ENCODE data around the gene LRRC57. TPM values are rescaled to one million over a fixed set of nuclear protein-coding genes. Genes with fewer than 3 reads are reported as not detected.
A peak's percentile ranks its signal among the peaks of the same experiment; 100 is the strongest.

Gene LRRC57
- total RNA-seq, 1 donor, result 21.6 TPM

GRCh38 chr15:42491539-42492225, 56.9 kb downstream of the LRRC57 start:
- DNase-seq (ENCODE audit: low read depth), result peak; percentile 77
- H3K4me3 ChIP-seq (ENCODE audit: low read depth, low read length), result peak overlapping the region; percentile 98
- no peak for TF ChIP-seq CTCF (IDR thresholded peaks at IDR 0.05; ENCODE audit: insufficient read depth, low read length)

GRCh38 chr15:42490671-42491538, 57.7 kb downstream of the LRRC57 start, which contains the start of gene ZNF106:
ZNF106 (minus strand) TSS chr15:42491141; CDS start chr15:42472289, 18,852 bp downstream.
- peak within 1 kb of the TSS; percentile 98 for H3K4me3 ChIP-seq (ENCODE audit: low read depth, low read length)
- peak; percentile 2 for TF ChIP-seq CTCF (IDR thresholded peaks at IDR 0.05; ENCODE audit: insufficient read depth, low read length)

GRCh38 chr15:42490291-42490670, 58.3 kb downstream of the LRRC57 start:
- peak overlapping the region; percentile 98 for H3K4me3 ChIP-seq (ENCODE audit: low read depth, low read length)
- DNase-seq (ENCODE audit: low read depth), result peak; percentile 29
- no peak for TF ChIP-seq CTCF (IDR thresholded peaks at IDR 0.05; ENCODE audit: insufficient read depth, low read length)

More at GRCh38 chr15:42490671-42491538, 57.7 kb downstream of the LRRC57 start, which contains the start of gene ZNF106:
- peak; percentile 93 for DNase-seq (ENCODE audit: low read depth)

Other genes with a start within 250 kb of the LRRC57 start
- gene CAPN3, start 189.3 kb downstream of the LRRC57 start, total RNA-seq (ENCODE audit: low replicate concordance), result 1.6 and 2.5 TPM in 2 replicates
- 72.8 and 203 TPM in 2 replicates for gene ZNF106, start 57.7 kb downstream of the LRRC57 start, total RNA-seq (ENCODE audit: low replicate concordance)
- 39.8 and 87.4 TPM in 2 replicates for gene SNAP23, start 53.2 kb downstream of the LRRC57 start, total RNA-seq (ENCODE audit: low replicate concordance)
- gene HAUS2, start within 50 bp of the LRRC57 start, total RNA-seq (ENCODE audit: low replicate concordance), result 41.4 and 41.5 TPM in 2 replicates
- 5.2 and 8.0 TPM in 2 replicates for gene STARD9, start 26.8 kb upstream of the LRRC57 start, total RNA-seq (ENCODE audit: low replicate concordance)
- 4.1 and 8.7 TPM in 2 replicates for gene CDAN1, start 188.3 kb upstream of the LRRC57 start, total RNA-seq (ENCODE audit: low replicate concordance)

Measured in fibroblast of the aortic adventitia (primary cell).